ENCODE measurements around the gene CHST3. TPM values are rescaled to one million over a fixed set of nuclear protein-coding genes. Genes with fewer than 3 reads are reported as not detected.

CHST3 gene
- total RNA-seq, 1 experiment from 2014 or later = 6.1 TPM

GRCh38 chr10:71946700-71947099 is 17.5 kb upstream of the CHST3 start:
- Histone ChIP-seq H2BK15ac (ENCODE audit: low read depth, low read length) (no peak overlapping the region), H3T11ph (ENCODE audit: low read length) (no peak overlapping the region), H2AK5ac (ENCODE audit: insufficient read length, low read length) (no peak overlapping the region), H3K23ac (ENCODE audit: insufficient read length, low read depth, low read length) (no peak overlapping the region), H2BK120ac (ENCODE audit: low read depth, low read length, poor library complexity, severe bottlenecking) (no peak overlapping the region), H4K5ac (ENCODE audit: insufficient read length, low read depth, low read length) (no peak overlapping the region), H2BK12ac (ENCODE audit: insufficient read length, low read depth, low read length) (no peak overlapping the region), H2BK5ac (ENCODE audit: insufficient read length, low read length) (no peak overlapping the region), H2BK20ac (ENCODE audit: low read depth, low read length, poor library complexity, severe bottlenecking) (no peak overlapping the region), H3K4me1 (ENCODE audit: insufficient read depth, low read length) (no peaks in the 10 kb centered on the region), H3K18ac (ENCODE audit: insufficient read length, low read depth, low read length) (no peak overlapping the region), H3K9ac (ENCODE audit: extremely low read depth, insufficient read length, low read length) (no peak overlapping the region), H3K9me3 (ENCODE audit: control insufficient read depth, low read depth, low read length) (peaks cover 19% of the 10 kb centered on the region), H2AFZ (ENCODE audit: low read length) (no peak overlapping the region), H3K27me3 (ENCODE audit: insufficient read depth, low read length) (no peaks in the 10 kb centered on the region), H4K91ac (ENCODE audit: insufficient read length, low read depth, low read length) (no peak overlapping the region), H3K4ac (ENCODE audit: low read depth, low read length) (no peak overlapping the region), H3K79me2 (ENCODE audit: insufficient read depth, low read length) (no peaks in the 10 kb centered on the region), H3K14ac (ENCODE audit: insufficient read depth, low read length) (no peak overlapping the region), H3K23me2 (ENCODE audit: insufficient read length, low read depth, low read length, poor library complexity, severe bottlenecking) (no peaks in the 10 kb centered on the region), H3K27ac (ENCODE audit: insufficient read length, low read depth, low read length) (no peak overlapping the region), H4K20me1 (ENCODE audit: control insufficient read depth, insufficient read depth, insufficient read length) (no peaks in the 10 kb centered on the region), H3K4me2 (ENCODE audit: insufficient read depth, insufficient read length, low read length) (no peak overlapping the region), H4K8ac (replicated peaks; ENCODE audit: insufficient read length, low read depth, low read length) (no peak overlapping the region), H3K56ac (ENCODE audit: insufficient read length, low read depth, low read length) (no peak overlapping the region), H3K79me1 (ENCODE audit: insufficient read depth, low read depth, low read length, poor library complexity, severe bottlenecking) (no peaks in the 10 kb centered on the region)
- no CpG with 5 or more reads among the region's 3 CpGs for WGBS (ENCODE audit: extremely low coverage, insufficient read length, low lambda C conversion rate)
- no peak for TF ChIP-seq CTCF (conservative IDR thresholded peaks at IDR 0.05)
- Mint-ChIP-seq H3K27ac (no peak overlapping the region), H3K9me3 (peaks cover 30 to 48% of the 10 kb centered on the region in 2 experiments), H3K4me1 (no peaks in the 10 kb centered on the region), H3K4me3 (no peak overlapping the region), H3K27me3 (ENCODE audit: low read depth) (peaks cover 11% of the 10 kb centered on the region), H3K36me3 (ENCODE audit: insufficient read depth in 1 of 3, low read depth in 3 of 3) (peaks cover 8 to 22% (median 15%) of the 10 kb centered on the region in 3 experiments; a peak in 6 of 7 replicates)
- DNase-seq = no peak

All from H9 (cell line).